SK-N-SH treated with all-trans-retinoic acid at 6 μM for 48 hours (cell line): ENCODE measurements around the gene RAP1GAP.

ENCODE experiments used
- ATAC-seq: fragments of 200-7000 bp; cut with Tn5 transposase; 3 replicates; pipeline ENCODE4 v1.9.1; 2020; ENCODE audit warnings: mild to moderate bottlenecking, moderate library complexity
- ARNTL ChIP-seq: fragments of 450-650 bp; formaldehyde crosslinking; IDR thresholded peaks from 2 replicates; pipeline ENCODE4 v1.5.0; 2020; ENCODE audit warnings: low read depth, mild to moderate bottlenecking, moderate library complexity, borderline replicate concordance
- BACH2 ChIP-seq: fragments of 250-450 bp; sonication (Bioruptor Pico); IDR thresholded peaks from 2 replicates; pipeline ENCODE4 v1.9.0; 2021; ENCODE audit warnings: mild to moderate bottlenecking, borderline replicate concordance
- CSDC2 ChIP-seq: fragments of 250-450 bp; sonication (Bioruptor Pico); IDR thresholded peaks from 2 replicates; pipeline ENCODE4 v1.5.0; 2020; ENCODE audit warnings: mild to moderate bottlenecking, moderate library complexity
- ESRRG ChIP-seq: fragments of 250-450 bp; sonication (Bioruptor Pico); IDR thresholded peaks from 2 replicates; pipeline ENCODE4 v1.6.1; 2021; ENCODE audit warnings: mild to moderate bottlenecking
- GLIS3 ChIP-seq: fragments of 250-450 bp; sonication (Bioruptor Pico); IDR thresholded peaks from 2 replicates; pipeline ENCODE4 v1.5.0; 2020; ENCODE audit warnings: mild to moderate bottlenecking, moderate library complexity
- OSR1 ChIP-seq: fragments of 250-450 bp; sonication (Bioruptor Pico); IDR thresholded peaks from 2 replicates; pipeline ENCODE4 v1.8.0; 2022; ENCODE audit warnings: moderate library complexity, mild to moderate bottlenecking, inconsistent platforms
- PPARA ChIP-seq: fragments of 250-450 bp; sonication (Bioruptor Pico); IDR thresholded peaks from 2 replicates; pipeline ENCODE4 v1.5.0; 2020; ENCODE audit warnings: mild to moderate bottlenecking, borderline replicate concordance
- RARB ChIP-seq: fragments of 250-450 bp; sonication (Bioruptor Pico); IDR thresholded peaks from 2 replicates; pipeline ENCODE4 v1.8.0; 2021; ENCODE audit warnings: mild to moderate bottlenecking, moderate library complexity
- SNAI2 ChIP-seq: fragments of 250-450 bp; sonication (Bioruptor Pico); IDR thresholded peaks from 2 replicates; pipeline ENCODE4 v1.5.0; 2020; ENCODE audit warnings: mild to moderate bottlenecking, moderate library complexity
- TOX ChIP-seq: fragments of 250-450 bp; sonication (Bioruptor Pico); IDR thresholded peaks from 2 replicates; pipeline ENCODE4 v1.8.0; 2021; ENCODE audit warnings: mild to moderate bottlenecking, moderate library complexity, borderline replicate concordance
- ZC3H10 ChIP-seq: fragments of 250-450 bp; sonication (Bioruptor Pico); IDR thresholded peaks from 2 replicates; pipeline ENCODE4 v1.5.1; 2021; ENCODE audit warnings: mild to moderate bottlenecking, moderate library complexity
- ZFP3 ChIP-seq: fragments of 250-450 bp; sonication (Bioruptor Pico); IDR thresholded peaks from 2 replicates; pipeline ENCODE4 v1.5.0; 2020; ENCODE audit warnings: mild to moderate bottlenecking, moderate library complexity
- ZNF565 ChIP-seq: fragments of 450-650 bp; formaldehyde crosslinking; conservative IDR thresholded peaks from 2 replicates; pipeline ENCODE4 v1.5.0; 2020; ENCODE audit warnings: low read depth, mild to moderate bottlenecking, moderate library complexity
- ZNF70 ChIP-seq: fragments of 450-650 bp; formaldehyde crosslinking; IDR thresholded peaks from 2 replicates; pipeline ENCODE4 v1.5.0; 2020; ENCODE audit warnings: mild to moderate bottlenecking, moderate library complexity
- ZNF8 ChIP-seq: fragments of 450-650 bp; formaldehyde crosslinking; IDR thresholded peaks from 2 replicates; pipeline ENCODE4 v1.5.0; 2020; ENCODE audit warnings: mild to moderate bottlenecking, moderate library complexity
- TF ChIP-seq, protein P1 (sequence below): fragments of 250-450 bp; sonication (Bioruptor Pico); IDR thresholded peaks from 2 replicates; pipeline ENCODE4 v1.5.1; 2021; ENCODE audit warnings: mild to moderate bottlenecking, moderate library complexity
- TF ChIP-seq, protein P2 (sequence below): fragments of 250-450 bp; sonication (Bioruptor Pico); IDR thresholded peaks from 2 replicates; pipeline ENCODE4 v1.5.0; 2020; ENCODE audit warnings: mild to moderate bottlenecking, moderate library complexity
- TF ChIP-seq, protein P3 (sequence below): fragments of 250-450 bp; sonication (Bioruptor Pico); IDR thresholded peaks from 2 replicates; pipeline ENCODE4 v1.5.1; 2020; ENCODE audit warnings: low read depth, mild to moderate bottlenecking, moderate library complexity
- TF ChIP-seq, protein P4 (sequence below): fragments of 250-450 bp; sonication (Bioruptor Pico); IDR thresholded peaks from 2 replicates; pipeline ENCODE4 v1.8.0; 2020; ENCODE audit warnings: mild to moderate bottlenecking, moderate library complexity, borderline replicate concordance

The RAP1GAP gene

DNA sequence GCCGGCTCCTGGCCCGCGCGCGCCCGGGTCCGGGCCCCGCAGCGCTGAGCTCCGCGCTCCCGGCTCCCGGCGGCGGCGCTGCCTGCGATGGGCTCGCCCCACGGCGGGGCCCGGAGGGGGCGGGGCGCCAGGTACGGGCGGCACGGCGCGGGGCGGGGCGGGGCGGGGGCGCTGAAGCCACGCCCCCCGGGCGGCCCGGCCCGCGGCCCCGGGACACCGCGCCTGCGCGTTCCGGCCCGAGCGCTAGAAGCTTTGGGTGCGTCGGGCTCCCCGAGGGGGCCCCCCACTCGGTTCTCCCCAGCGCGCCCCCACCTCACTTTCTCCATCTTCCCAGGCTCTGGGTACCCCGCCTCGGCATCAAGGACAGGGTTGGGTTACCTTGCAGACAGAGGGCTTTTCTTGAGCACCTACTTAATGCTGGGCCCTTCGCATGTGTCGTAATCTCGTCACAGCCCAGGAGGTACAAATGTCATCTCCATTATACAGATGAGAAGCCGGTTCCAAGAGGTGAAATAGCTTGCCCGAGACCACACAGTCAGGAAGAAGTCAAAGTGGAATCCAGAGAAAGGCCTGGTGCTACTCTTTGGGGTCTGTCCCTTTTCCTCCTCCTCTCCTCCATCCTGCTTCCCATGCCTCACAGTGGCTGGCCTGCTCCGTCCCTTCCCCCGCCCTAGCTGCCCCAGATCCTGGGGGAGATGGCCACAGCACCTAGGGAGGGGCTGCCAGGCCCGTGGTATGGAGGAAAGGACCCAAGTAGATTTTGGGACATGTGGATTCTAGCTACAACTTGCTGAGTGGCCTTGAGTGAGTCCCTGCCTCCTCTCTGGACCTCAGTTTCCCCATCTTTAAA is 46.5 kb downstream of the RAP1GAP start:
- TF ChIP-seq ZNF70 (CRISPR knock-in tag) (no peak), ZNF8 (CRISPR knock-in tag) (no peak), BACH2 (CRISPR knock-in tag) (no peak)
- no peak; the same call in 2 of the 3 replicates for ATAC-seq

DNA sequence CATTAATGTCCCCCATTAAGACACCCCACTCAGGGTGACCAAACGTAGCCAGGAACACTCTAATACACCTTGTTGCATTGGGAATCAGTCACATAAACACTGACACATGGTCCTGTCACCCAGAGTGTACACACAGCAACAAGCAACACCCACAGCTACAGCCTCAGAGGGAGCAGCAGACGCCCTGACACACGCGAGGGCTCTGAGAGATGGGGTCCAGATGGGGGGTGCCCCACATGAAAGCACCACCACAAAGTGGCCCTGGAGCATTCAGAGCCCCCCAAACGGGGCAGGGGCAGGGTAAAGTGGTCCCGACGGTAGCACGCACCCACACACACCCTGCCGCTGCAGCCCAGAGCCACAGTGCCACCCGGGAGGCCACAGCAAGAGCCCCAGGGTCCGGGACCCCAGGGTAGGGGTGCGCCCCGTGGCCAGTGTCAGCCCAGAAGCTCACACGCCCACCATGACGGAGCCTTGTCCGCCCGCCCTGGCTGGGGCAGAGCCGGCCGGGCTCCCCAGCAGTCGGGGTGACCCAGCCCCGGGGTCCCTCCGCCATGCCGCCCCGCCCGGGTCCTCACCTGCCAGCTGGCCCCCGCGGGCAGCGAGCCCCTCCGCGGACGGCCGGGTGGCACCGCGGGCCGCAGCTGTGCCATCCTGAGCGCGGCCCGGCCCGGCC is 47.3 kb downstream of the RAP1GAP start:
- TF ChIP-seq, protein P1, sequence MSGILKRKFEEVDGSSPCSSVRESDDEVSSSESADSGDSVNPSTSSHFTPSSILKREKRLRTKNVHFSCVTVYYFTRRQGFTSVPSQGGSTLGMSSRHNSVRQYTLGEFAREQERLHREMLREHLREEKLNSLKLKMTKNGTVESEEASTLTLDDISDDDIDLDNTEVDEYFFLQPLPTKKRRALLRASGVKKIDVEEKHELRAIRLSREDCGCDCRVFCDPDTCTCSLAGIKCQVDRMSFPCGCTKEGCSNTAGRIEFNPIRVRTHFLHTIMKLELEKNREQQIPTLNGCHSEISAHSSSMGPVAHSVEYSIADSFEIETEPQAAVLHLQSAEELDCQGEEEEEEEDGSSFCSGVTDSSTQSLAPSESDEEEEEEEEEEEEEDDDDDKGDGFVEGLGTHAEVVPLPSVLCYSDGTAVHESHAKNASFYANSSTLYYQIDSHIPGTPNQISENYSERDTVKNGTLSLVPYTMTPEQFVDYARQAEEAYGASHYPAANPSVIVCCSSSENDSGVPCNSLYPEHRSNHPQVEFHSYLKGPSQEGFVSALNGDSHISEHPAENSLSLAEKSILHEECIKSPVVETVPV (CRISPR knock-in tag) = no peak
- TF ChIP-seq, protein P2, sequence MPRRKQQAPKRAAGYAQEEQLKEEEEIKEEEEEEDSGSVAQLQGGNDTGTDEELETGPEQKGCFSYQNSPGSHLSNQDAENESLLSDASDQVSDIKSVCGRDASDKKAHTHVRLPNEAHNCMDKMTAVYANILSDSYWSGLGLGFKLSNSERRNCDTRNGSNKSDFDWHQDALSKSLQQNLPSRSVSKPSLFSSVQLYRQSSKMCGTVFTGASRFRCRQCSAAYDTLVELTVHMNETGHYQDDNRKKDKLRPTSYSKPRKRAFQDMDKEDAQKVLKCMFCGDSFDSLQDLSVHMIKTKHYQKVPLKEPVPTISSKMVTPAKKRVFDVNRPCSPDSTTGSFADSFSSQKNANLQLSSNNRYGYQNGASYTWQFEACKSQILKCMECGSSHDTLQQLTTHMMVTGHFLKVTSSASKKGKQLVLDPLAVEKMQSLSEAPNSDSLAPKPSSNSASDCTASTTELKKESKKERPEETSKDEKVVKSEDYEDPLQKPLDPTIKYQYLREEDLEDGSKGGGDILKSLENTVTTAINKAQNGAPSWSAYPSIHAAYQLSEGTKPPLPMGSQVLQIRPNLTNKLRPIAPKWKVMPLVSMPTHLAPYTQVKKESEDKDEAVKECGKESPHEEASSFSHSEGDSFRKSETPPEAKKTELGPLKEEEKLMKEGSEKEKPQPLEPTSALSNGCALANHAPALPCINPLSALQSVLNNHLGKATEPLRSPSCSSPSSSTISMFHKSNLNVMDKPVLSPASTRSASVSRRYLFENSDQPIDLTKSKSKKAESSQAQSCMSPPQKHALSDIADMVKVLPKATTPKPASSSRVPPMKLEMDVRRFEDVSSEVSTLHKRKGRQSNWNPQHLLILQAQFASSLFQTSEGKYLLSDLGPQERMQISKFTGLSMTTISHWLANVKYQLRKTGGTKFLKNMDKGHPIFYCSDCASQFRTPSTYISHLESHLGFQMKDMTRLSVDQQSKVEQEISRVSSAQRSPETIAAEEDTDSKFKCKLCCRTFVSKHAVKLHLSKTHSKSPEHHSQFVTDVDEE (CRISPR knock-in tag) = no peak
- TF ChIP-seq BACH2 (CRISPR knock-in tag) = no peak
- ATAC-seq = no peak; the same call in 1 of the 3 replicates

DNA sequence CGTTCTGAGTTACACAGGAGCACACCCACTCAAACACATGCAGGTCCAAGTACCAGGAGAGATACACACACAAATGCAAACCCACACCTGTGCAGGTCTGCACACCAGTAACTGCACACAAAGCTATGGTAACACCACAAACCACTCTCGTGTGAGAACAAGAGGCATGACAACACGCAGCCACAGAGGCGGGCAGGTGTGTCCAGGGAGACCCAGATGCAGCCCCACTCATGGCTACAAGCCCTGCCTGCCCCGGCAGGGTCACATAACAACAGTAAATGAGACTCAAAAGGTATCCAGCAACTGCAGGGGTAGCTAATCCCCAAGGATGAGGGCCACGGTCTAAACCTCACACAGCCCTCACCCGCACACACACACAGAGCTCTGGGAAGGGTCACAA is 48.1 kb downstream of the RAP1GAP start:
- TF ChIP-seq, protein P3, sequence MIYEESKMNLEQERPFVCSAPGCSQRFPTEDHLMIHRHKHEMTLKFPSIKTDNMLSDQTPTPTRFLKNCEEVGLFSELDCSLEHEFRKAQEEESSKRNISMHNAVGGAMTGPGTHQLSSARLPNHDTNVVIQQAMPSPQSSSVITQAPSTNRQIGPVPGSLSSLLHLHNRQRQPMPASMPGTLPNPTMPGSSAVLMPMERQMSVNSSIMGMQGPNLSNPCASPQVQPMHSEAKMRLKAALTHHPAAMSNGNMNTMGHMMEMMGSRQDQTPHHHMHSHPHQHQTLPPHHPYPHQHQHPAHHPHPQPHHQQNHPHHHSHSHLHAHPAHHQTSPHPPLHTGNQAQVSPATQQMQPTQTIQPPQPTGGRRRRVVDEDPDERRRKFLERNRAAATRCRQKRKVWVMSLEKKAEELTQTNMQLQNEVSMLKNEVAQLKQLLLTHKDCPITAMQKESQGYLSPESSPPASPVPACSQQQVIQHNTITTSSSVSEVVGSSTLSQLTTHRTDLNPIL (CRISPR knock-in tag) = no peak
- TF ChIP-seq ZNF565 (CRISPR knock-in tag) (no peak), BACH2 (CRISPR knock-in tag) (no peak), ZC3H10 (CRISPR knock-in tag) (no peak), ZFP3 (CRISPR knock-in tag) (no peak), ZNF70 (CRISPR knock-in tag) (no peak), CSDC2 (CRISPR knock-in tag) (no peak), ARNTL (CRISPR knock-in tag) (no peak), TOX (no peak), OSR1 (CRISPR knock-in tag) (no peak), ESRRG (CRISPR knock-in tag) (no peak), RARB (CRISPR knock-in tag) (no peak), GLIS3 (CRISPR knock-in tag) (no peak), ZNF8 (CRISPR knock-in tag) (no peak), PPARA (CRISPR knock-in tag) (no peak), SNAI2 (CRISPR knock-in tag) (no peak)
- TF ChIP-seq, protein P2 (CRISPR knock-in tag) = no peak
- TF ChIP-seq, protein P4, sequence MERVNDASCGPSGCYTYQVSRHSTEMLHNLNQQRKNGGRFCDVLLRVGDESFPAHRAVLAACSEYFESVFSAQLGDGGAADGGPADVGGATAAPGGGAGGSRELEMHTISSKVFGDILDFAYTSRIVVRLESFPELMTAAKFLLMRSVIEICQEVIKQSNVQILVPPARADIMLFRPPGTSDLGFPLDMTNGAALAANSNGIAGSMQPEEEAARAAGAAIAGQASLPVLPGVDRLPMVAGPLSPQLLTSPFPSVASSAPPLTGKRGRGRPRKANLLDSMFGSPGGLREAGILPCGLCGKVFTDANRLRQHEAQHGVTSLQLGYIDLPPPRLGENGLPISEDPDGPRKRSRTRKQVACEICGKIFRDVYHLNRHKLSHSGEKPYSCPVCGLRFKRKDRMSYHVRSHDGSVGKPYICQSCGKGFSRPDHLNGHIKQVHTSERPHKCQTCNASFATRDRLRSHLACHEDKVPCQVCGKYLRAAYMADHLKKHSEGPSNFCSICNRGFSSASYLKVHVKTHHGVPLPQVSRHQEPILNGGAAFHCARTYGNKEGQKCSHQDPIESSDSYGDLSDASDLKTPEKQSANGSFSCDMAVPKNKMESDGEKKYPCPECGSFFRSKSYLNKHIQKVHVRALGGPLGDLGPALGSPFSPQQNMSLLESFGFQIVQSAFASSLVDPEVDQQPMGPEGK = no peak
- TF ChIP-seq, protein P1 (CRISPR knock-in tag) = no peak
- ATAC-seq = no peak
